HG03045 (cell line): Measurements from ENCODE around the gene ATXN1.

Experiments used
- ATAC-seq: cut with Tn5 transposase; IDR thresholded peaks from one replicate; pipeline ENCODE4 v1.9.1; 2021; ENCODE audit warnings: mild to moderate bottlenecking, moderate library complexity; ENCODE audit not compliant: unreplicated experiment

ATXN1 gene

DNA sequence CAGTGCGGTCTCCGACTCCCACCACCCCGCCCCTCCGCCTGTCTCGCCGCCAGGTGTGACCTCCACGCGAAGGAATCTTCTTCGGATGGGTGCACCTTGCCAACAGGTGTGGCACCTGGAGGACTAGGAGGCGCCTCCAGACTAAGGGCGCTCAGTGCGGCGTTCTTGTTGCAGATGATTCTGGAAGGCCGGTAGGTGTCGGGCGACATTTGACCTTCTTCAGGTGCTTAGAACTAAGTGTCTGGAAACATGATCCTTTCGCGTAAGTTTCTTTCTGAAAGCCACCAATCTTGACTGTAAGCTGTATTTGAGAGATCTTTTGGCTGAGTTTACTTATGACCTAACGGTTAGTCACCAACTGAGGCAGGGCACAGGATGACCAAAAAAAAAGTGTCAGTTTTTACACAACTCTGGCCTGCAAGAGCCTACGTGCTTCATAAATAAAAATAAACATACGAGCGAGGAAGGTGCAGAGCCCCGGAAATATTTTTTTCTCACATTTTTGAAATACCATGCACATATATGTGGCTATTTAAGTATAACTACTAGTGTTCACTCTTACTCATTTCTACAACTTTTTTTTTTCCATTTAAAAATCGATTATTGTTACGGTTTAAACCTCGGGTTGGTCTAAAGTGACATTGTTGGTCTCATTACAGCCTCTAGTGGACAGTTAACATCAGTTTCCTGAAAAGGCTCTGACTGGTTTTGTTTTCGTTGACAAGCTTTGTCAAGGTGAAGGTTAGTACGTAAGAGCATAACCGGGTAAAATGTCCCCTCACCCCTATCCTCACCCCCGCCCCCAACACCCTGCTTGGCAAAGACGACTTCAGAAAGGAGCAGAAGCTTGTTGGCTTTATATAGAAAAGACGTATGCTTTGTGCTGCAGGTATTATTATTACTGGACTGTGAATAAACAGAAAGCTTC is 1.6 kb upstream of the ATXN1 start:
- peak; percentile 22 for ATAC-seq

DNA sequence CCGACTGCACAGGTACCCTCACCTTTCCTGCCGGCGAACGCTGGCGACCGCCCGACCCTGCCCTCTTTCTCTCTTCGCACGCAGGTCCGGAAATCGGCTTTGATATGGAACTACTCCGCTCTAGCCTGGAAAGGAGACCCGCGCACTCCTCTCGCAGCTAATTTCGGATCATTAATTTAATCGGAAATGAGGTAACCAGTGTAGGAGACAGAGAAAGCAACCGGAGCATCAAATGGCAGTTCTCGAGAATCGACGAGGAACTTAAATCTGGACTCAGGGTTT is 949 bp upstream of the ATXN1 start:
- peak; percentile 1 for ATAC-seq

- peak; percentile 48 for ATAC-seq
Observed at GRCh38 chr6:16761471-16762267, 409 bp upstream of the ATXN1 start.

GRCh38 chr6:16759646-16760515 is 1.4 kb downstream of the ATXN1 start:
- ATAC-seq = peak; percentile 51

DNA sequence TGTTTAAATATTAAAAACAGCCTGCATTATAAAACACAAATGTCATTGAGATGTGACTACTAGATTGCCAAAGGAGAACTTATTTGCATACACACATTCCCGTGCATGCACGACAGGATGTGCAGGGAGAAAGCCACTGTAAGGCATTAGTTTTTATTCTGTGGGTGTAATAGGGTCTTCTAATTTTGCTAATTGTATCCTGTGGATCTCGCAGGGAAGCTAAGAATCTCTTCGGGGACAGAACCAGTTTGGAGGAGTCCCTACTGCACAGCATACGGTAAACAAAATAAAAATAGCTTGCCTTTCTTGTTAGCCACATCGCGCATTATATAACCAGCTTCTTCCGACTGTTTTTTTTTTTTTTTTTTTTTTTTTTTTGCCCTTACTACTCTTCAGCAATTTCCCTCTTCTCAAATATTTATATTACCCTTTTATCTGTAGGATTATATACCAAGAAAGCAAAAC is 2.0 kb downstream of the ATXN1 start:
- no peak for ATAC-seq

DNA sequence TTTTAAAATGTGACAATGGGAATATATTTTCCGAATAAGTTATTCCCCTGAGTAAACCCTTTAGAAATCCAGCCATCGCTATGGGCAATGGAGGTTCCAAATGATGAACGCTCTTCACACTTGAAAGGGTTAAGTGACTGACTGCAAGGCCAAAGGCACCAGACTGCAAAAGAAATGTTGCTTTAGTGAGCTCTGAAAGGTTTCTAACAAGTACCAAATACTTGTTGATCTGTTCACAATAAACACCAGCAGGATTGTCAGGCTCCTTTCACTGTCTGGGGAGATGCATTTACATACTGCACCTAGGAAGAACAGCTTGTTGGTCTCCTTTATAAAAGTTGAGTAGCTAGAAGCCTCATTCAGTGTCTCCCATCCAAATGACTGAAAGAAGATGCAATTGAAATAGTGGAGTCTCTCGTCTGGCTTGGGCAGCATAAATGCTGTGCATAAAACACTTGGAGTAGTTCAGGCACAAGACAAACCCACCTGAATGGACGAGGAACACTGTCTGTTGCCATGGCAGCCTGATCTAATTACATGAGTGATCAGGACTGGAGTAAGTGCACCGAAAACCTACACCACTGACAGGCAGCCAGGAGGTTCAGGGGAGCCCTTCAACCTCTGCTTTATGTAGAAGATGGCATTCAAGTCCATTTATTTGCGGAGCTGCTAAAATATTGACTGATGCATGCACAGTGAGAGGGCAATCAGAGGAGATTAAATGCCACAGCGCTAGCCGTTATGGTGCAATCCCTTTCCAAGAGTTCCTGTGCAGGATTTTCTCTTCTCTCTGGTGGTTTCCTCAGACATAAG is 2.9 kb downstream of the ATXN1 start:
- no peak for ATAC-seq

DNA sequence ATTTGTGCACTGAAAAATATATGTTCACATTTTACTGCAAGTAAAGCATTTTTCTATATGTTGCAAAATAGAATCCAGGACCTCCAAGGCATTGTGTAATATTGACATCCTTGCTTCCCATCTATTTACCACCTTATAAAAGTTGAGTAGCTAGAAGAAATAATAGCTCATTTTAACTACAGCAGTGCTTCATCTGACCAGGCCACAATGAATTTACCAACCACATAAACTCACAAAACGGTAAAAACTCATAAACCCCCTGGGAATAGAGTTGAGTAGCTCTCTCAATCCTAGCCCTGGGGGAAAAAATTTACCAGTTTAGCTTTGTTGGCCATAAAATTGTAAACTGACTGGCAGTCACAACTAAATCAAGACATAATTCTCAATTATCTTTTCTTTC is 3.9 kb downstream of the ATXN1 start:
- ATAC-seq = no peak

- no peak for ATAC-seq
Observed at GRCh38 chr6:16756660-16757255, 4.5 kb downstream of the ATXN1 start.

- ATAC-seq = no peak
Observed at GRCh38 chr6:16755544-16755943, 5.7 kb downstream of the ATXN1 start.

DNA sequence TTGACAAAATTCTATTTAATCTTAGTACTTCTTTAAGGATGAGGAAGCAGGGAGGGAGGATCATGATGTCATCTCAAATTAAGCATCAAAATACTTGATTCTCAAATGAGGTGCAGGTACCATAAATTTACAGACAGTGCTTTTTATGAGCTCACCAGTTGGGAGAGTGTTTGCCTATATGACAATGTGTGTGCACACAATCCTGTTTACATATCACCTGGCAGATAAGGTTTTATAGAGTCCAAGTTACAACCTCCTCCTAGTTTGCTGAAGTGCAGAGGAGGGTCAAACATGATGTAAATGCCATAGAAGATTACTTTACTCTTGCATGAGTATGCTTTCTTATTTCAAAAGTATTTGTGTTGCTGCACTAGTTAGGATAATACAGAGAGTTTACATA is 6.4 kb downstream of the ATXN1 start:
- ATAC-seq = no peak

- ATAC-seq = no peak
Observed at GRCh38 chr6:16754274-16754673, 7.0 kb downstream of the ATXN1 start.

DNA sequence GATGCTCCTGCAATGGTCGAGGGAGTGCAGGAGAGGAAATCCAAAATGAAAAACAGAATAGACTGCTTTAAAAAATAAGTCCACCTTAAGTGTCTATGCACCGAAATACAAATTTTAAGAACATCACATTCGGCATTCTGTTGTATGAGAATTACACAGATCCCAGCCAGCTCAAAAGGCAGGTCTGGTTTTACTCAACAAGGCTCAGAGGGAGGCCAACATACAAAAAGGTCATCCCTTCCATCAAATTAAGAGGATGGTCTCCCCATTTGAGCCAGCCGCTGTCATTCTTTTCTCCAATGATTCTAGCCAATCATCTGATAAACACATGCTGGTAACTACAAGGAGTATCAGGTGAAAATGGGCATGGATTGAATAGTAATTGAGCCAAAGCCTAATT is 7.9 kb downstream of the ATXN1 start:
- no peak for ATAC-seq

GRCh38 chr6:16752206-16752866 is 8.9 kb downstream of the ATXN1 start:
- no peak for ATAC-seq

DNA sequence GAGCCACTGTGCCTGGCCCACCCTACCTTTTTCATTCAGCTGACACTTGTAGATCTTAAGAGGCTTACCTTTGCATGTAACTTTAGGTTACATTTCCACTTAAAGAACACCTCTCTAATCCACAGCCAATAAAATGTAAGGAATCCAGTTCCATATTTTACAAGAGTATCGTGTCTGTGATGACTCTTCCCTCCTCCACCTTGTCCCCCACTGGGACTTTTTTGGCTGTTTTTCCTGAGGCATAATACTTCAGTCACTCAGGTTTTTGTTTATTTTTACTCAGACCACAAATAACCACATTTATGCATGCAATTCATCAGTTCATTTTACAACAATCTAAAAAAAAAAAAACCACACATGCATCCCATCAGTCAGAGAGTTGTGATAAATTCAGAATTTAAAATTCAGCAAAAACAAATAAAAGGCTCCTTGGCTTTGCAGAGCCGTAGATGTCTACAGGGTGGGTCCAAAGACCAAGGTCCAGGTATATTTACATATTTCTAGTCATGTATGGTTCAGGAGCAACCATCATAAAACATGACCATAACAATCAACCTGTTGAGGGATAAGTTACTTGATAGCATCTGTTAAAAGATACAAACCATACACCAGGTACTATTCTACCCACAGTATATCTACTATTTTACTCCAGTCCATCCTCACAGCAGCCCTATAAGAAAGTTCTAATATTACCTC is 9.9 kb downstream of the ATXN1 start:
- ATAC-seq = no peak

DNA sequence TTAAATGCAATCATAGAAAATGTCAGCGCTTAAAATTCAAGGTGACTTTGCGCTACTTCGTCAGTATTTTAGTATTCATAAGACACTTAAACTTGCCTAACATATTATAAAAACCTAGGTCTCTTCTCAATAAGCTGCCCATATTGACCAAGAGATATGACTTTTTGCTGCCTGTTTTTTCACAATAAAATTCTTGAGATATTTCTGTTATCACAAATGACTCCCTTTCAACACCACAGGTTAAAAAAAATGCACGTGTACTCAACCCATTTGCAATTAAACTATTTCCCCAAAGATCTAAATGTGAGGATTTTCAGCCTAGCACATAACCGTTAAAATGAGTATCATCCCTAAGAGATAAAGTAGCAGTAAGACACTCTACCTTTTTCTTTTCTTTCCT is 10.7 kb downstream of the ATXN1 start:
- no peak for ATAC-seq

DNA sequence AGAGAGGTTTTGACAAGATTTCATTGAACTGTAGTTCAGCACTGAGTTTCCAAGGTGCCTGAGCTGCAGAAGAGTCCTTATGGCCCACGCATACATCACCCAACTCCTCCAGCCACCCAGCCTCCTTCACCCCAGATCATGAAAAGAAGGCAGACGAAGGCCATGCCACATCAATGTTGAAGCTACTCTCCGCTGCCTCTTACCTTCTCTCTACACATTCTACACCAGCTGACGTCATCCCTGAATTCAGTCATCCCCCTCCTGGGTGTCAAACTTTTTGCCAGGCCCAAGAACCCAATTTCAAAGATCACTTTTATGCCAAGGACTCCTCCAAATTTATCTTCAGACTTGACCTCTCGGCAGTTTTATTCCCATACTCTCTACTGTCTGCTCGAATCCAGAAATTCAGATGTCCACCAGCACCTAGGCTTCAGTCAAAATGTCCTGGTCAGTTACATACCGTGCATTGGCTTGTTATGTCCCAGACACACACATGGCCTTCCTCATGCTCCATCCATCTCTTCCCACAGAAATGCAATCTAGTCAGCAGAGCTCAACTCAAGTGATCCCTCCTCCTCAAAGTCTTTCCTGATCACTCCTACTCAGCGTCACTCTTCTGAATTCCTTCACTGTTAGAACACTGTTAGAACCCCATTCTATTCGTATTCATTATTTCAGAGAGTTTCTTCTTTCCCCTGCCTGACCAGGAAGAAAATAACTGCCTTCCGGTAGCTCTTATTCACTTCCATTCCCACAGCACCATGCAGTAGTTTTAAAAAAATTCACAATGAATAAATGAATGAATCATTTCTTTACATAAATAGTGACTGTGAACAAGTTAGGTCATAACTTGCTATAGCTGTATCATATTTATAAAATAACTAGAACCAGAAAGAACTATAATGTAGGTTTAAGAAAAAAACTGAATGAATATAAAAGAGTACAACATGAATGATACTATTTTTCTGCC is 11.5 kb downstream of the ATXN1 start:
- no peak for ATAC-seq

DNA sequence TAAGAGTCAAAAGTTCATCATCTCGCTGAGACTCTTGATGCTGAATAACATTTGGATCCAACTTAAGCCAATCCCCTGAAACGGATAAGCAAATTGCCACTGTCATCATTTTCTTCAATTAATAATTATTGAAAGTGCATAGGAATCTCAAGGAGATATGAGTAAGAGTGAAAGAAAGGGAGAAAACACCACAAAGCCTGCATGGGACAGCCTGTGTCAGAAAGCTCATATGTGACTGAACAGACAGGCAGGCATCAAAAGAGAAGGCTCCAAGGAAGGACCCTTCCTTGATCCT is 13.3 kb downstream of the ATXN1 start:
- ATAC-seq = no peak
